GM18507 (cell line): ENCODE measurements around the gene VPS13D.
A peak's percentile ranks its signal among the peaks of the same experiment; 100 is the strongest.

ENCODE experiments used
- DNase-seq: peaks from one replicate; pipeline ENCODE4 v3.0.0; 2011; ENCODE audit warnings: low read depth; ENCODE audit not compliant: insufficient read length; ENCODE audit errors: extremely low spot score
- FAIRE-seq: peaks from 2 replicates; lab custom pipeline; 2011; peaks lifted over from hg19 to GRCh38; lab: Jason Lieb, UNC

Gene VPS13D

DNA sequence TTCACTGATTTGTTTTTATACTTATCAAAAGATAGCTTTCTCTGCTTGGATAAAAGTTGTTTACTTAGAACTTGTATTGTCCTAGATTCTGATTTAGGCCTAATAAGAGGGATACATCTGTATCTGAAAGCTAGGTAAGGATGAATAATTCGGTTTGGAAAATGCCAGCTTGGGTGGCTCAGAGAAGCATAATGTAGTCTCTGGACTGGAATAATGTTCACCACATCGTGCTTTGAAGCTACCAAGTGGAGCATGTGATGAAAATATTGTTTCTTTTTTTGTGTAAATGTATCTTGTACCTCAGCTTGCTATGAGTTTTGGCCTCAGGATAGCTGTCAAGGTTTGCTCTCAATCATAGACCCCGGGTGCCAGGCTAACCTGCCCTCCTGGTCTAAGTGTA is 49.2 kb downstream of the VPS13D start:
- FAIRE-seq (no peak), DNase-seq (no peak)

DNA sequence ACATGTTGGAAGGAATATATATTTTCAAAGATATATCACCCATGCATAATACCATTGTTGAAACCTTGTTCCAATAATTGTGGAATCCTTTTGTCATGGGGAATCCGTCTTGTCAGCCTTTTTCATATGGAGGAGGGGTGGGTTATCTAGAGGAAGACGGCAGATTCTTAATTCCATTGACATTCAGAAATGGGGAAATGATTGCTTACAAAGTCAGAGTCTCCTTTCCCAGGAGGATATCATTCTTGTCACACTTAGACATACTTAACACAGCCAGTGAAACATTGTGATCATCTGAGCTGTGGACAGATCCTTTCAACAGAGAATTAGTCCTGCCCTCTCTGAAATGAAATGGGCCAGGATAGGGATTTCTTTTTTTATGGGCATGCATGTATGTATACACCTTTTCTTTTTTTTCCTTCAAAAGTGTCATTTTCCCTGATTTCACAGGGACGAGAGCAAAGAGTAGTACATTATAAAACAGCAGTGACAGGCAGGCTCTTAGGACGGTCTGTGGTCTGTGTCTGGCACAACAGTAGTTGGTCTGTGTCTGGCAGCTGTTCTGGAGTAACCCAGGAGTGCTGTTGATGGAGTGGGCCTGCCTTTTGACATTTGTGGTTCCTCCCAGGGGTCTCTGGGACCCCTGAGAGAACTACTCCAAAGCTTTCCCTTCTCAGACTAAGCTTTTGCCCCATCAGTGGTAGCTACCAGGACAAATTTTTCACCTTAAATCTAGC is 50.1 kb downstream of the VPS13D start:
- no peak for DNase-seq
- no peak for FAIRE-seq

- DNase-seq = no peak
- FAIRE-seq = no peak
These were observed 52.3 kb downstream of the VPS13D start for GRCh38 chr1:12282142-12282541.

GRCh38 chr1:12284486-12284885 is 54.7 kb downstream of the VPS13D start:
- no peak for DNase-seq
- FAIRE-seq = no peak

- no peak for FAIRE-seq
- no peak for DNase-seq
These were observed 55.8 kb downstream of the VPS13D start for GRCh38 chr1:12285496-12286143.

- FAIRE-seq (peak; percentile 74), DNase-seq (no peak)
These were observed 58.0 kb downstream of the VPS13D start for GRCh38 chr1:12287869-12288268.

- no peak for FAIRE-seq
- no peak for DNase-seq
These were observed 61.0 kb downstream of the VPS13D start for GRCh38 chr1:12290828-12291227.

- FAIRE-seq (no peak), DNase-seq (no peak)
These were observed 63.6 kb downstream of the VPS13D start for GRCh38 chr1:12293416-12293815.

DNA sequence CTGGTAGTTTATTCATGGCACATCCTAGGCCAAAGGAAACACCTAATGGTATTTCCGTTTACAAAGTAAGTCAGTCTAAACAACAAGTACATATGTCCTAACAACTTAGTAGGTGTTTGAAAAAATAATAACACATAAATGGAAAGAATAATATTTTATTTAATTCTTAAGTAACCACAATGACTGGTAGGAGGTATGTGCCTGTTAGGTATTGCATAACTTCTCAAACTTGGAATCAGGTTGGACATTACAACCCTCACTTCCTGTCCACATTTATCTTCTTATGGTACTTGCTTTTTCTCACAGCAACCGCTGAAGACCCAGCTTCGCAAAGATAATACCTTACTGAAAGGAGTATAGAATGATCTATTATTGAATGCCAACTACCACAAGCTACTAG is 64.2 kb downstream of the VPS13D start:
- DNase-seq = no peak
- no peak for FAIRE-seq

DNA sequence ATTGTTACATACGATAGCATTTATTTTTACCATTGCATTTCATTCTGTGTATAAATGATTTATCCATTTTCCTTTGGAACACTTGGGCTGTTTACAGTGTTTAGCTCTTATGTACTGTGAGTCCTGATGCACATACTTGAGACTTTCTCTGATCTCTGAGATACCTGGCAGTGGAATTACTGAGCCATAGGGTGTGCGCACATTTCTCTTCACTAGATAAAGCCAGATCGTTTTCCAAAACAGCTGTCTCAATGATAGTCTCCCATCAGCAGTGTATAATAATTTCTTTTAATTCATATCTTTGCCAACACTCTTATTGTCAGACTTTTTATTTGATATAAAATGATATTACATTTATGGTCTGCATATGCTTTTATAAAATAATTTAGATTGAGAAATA is 66.2 kb downstream of the VPS13D start:
- FAIRE-seq (no peak), DNase-seq (no peak)

- DNase-seq (no peak), FAIRE-seq (peak; percentile 31)
These were observed 66.8 kb downstream of the VPS13D start for GRCh38 chr1:12296623-12297022.

- DNase-seq (no peak), FAIRE-seq (no peak)
These were observed 70.9 kb downstream of the VPS13D start for GRCh38 chr1:12300706-12301105.

DNA sequence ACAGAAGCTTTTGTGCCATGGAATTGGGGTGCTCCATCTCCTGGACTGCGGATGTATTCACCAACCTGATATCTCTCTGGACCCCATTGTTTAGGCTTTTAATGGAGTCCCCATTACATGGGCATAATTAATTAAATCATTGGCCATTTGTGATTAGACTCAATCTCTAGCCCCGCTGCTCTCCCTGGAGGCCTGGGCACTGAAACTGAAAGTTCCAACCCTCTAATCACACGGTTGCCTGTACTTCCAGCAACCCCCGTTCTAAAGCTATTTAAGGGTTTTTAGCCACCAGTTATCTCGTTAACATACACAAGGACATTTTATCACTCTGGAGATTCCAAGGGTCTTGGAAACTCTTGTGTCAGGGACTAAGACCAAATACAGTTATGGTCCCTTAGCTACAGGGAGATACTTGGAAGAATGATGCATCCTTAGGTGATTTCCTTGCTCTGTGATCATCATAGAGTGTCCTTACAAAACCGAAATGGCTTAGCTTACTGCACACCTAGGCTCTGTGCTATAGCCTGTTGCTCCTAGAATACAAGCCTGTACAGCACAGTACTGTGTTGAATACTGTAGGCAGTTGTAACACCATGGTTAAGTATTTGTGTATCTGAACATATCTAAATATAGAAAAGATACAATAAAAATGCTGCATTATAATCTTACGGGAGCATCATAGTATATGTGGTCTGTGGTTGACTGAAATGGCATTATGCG is 71.8 kb downstream of the VPS13D start:
- no peak for FAIRE-seq
- DNase-seq = no peak

GRCh38 chr1:12302798-12303447 is 73.1 kb downstream of the VPS13D start:
- DNase-seq (no peak), FAIRE-seq (no peak)

DNA sequence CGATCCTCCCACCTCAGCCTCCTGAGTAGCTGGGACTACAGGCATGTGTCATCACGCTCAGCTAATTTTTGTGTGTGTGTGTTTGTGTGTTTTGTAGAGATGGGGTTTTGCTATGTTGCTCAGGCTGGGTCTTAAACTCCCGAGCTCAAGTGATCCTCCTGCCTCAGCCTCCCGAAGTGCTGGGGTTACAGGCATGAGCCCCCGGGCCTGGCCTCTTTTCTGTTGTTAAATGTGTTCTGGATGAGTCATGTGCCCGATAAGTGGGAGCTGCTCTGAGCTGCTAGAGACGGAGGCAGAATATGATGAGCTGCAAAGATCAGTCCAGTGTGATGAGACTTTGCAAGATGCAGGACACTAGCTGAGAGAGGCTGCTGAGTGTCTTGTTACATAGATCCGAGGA is 75.5 kb downstream of the VPS13D start:
- DNase-seq = no peak
- FAIRE-seq = no peak

DNA sequence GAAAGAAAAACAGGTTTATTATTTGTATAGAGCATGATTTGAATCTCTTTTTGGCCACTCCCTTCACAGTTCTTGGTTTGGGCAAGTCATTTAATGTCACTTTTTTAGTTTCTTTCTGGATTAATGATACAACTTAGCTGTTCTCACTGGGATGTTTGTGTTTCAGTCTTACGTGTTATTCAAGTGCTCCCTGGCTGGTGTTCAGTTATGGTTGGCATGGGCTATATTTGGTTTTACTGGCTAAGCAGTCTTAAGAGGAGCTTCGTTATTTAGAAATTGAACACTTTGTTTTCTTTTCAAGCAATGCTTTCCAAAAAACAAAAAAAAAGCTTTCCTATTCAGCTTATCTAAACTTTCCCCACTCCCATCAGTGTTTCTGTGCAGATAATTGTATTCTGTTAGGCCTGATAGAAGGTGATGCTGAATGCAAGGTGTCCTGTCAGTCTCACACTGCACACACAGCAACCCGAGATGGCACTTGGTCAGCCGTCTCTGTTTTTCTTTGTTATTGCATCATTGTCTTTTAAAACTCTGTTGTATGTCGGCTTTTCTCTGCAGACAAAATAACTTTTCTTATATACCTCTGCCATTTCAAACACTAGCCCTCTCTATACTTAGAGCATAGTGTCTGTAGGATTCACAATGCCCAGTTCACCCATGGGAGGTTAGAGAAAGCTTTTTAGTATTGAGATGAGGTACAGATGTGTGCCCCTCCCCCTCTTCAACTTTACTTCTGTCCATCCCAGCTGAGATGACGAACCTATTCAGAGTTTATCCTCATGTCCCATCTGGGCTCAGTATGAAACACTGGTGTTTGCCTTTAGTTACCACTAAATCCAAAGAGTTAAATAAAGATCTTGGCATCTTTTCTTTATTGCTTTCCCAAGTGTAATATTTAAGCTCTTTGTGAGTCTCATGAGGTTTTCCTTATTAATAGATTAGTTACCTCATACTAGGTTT is 80.2 kb downstream of the VPS13D start:
- DNase-seq = no peak
- FAIRE-seq = no peak

DNA sequence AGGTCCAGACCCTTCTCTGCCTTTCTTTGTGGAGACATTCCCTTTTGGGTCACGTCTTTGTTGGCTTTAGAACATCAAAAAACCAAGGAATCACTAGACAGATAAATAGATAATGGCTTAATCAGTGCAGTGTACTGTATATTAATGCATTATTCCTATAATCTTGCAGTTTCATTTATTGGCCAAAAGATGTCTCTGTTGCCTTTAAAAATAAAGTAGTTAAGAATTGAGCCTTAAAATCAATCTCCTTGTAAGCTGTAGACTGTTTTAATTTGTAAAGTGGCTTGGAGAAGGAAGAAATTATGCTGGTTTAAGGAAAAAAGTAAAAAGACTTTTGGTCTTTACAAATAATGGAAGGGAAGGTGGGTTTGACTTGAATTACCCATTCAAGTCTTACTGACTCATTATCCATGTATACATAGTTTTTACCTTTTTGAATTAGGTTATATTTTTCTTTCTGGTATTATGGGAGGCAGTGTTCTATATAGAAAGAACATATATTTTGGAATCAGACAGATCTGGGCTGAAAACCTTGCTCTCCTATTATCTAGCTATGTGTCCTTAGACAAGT is 84.6 kb downstream of the VPS13D start:
- FAIRE-seq = peak; percentile 60
- no peak for DNase-seq

- FAIRE-seq (no peak), DNase-seq (no peak)
These were observed 85.3 kb downstream of the VPS13D start for GRCh38 chr1:12315146-12315545.

DNA sequence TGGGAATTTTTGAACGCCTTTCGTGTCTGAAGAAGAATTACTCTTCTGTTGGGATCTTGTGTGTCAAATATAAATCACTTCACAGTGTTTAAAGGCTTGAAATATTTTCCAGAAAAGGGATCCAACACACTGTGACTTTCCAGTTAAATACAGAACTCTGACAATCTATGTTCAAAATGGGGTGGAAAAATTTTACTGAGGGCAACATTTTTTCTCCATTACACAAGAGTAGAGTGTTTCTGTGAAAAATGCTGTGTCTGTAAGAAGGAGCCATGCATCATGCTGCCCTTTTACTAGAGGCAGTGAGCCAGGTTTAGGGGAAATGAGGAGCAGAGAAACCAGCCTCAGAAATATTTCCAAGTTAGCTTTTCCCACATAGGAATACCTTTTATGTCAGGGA is 86.5 kb downstream of the VPS13D start:
- no peak for FAIRE-seq
- no peak for DNase-seq
